Adrenal gland (tissue), 5 donors: ENCODE results near the gene BEND3.

Experiments used
- CTCF ChIP-seq, 6 experiments: fragments of 450-650 bp in 4 of 6; fragments of 200-600 bp in 2 of 6; sonication (generic) in 1 of 6; IDR thresholded peaks; 1 replicate in 5 of 6; 2 replicates in 1 of 6; pipeline versions ENCODE4 v1.5.1 to v1.8.0; 2016 to 2021; ENCODE audit warnings: antibody characterized with exemption in 6 of 6, mild to moderate bottlenecking in 2 of 6, moderate library complexity in 1 of 6
- POLR2A ChIP-seq, 2 donors: fragments of 450-650 bp; IDR thresholded peaks; one replicate each; pipeline ENCODE4 v1.6.1; 2017; ENCODE audit warnings: antibody characterized with exemption in 2 of 2, mild to moderate bottlenecking in 2 of 2, moderate library complexity in 1 of 2
- donor health status: DM: no; HTN: no; CAD: no.

DNA sequence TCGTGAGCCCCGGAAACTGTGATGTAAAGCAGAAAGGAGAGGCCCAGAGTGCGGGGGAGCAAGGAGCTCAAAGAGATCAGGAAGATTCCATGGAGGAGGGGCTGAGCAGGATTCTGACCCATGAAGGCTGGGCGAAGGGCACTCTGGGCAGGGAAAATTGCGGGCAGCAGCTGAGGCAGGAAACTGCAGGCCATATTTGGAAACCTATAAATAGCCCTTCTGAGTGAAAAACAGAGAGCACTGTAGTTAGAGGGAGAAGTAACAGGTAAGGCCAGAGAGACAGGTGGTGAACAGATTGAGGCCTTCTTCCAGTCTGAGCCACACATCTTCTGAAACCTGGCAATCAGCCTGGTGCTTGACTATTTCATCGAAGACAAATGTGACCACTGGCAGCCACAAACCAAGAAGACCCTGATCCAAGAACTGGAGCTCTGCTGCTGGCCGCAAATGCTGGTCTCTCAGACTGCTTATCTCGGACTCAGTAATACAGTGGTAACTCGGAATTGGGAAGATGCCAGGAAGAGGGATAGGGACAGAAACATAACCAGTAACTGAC, 14.1 kb upstream of the BEND3 start:
- TF ChIP-seq POLR2A (IDR thresholded peaks at IDR 0.05) (no peak), CTCF (IDR thresholded peaks at IDR 0.05) (no peak)
